Stimulated activated CD8-positive, alpha-beta memory T cell treated with anti-CD3 and anti-CD28 coated beads, Interleukin-7, amount 100 ng/mL, for 1 hour (primary cell): ENCODE data around the gene PHC1.
"Not testable (repeated sequence)": the region's sequence is repeated elsewhere in the genome, so short reads cannot be mapped to it uniquely, and the experiment has no call there.

Experiments used
- DNase-seq, 2 donors: peaks; one replicate each; pipeline ENCODE4 v3.0.0-alpha.2; 2020; ENCODE audit warnings: low read depth in 2 of 2

PHC1 gene

DNA sequence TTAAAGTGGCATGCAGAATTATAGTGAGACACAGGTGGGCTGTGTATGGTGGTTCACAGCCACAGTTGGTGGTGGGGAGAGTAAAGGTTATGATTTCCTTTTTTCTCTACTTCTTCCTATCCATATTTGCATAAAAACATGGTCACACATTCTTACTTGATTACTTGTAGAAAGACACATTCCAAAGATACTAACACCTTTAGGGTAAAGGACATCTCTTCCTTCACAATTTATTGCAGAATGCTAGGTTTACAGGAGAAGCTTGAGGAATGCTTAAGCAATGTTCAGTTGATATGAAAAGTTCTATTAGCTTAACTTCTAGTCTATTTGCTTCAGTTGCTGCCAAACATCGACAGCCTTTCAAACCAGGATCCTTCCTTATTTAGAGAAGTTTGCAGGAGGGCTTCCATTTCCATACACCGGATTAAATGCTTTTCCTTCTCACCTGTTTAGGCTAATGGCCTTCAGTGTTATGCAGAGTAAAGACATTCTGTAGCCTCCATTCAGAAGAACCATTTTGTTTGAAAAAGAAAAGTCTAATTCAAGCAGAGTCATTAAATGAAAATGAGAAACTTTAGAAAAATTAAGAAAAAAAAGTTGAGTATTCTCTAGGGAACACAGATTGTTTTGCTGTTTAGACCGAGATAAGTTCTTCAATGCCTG, 2.6 kb upstream of the PHC1 start:
- no peak for DNase-seq

DNA sequence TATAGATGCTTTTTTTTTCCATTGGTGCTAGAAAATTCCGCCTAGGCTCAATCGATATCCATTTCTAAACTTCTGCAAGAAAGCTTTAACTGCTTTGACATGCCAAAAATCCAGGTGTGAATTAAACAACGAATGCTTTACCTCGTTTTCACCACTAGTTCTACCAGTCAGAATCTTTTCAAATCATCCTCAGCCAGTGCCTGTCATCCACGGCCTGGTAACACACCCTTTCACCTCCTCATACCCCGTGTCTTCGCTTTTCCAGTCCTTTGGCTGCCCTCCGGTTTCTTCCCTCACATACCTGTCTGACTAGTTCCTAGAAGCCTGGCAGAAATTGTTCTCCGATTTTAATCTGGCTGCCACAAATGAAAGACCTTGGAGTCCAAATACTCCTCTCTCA, 1.4 kb upstream of the PHC1 start:
- no peak for DNase-seq

DNA sequence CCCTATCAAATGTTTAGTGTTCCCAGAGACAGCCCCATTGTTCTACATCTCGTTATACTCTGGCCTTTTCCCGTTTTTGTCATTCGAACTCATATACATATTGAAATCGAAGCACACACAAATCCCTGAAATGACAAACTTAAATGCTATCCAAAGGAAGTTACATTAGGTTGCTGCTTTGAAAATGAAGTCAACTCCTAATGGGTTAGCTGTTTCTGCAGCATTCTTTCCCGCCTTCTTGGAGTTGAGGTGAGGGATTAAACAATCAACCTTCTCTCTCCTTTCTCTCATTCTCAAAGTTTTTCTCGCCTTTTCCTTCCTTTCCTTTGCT, 642 bp upstream of the PHC1 start:
- DNase-seq: no peak

DNA sequence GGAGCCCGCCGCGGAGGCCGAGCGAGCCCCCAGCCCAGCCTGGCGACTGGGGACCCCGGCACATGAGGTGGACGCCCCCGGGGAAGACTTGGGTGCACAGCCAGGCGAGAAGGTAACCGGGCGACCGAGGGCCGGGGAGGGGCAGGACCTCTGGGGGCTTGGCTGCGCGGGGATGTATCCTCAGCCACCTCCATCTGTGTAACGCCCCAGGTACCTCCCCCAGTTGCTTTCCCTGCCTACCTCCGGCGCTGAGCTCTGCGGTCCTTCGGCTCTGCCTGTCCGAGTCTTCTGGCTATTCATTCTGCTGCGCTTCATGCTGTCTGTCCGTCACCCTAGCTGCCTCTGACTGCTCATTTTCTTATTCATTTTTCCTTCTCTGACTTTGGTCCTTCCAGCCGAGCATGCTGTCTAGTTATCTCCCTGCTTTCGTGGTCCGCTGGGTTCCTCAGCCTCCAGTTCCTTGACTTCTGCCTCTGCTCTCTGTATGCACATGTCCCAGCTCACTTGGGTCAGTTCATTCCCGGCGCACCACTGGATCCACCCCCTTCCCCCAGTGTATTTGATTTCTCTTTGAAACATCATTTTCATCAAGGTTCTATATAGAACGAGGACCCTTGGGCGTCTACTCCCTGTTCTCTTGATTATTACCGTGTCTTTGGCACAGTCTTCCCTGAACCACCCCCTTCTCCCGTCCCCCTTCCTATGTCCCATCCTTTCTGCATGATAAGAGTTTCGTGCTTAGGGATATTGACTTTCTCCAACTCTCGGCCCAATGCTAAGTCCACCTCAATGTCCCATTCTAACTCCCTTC, 612 bp downstream of the PHC1 start:
- DNase-seq: peak; percentile 24 to 25

DNA sequence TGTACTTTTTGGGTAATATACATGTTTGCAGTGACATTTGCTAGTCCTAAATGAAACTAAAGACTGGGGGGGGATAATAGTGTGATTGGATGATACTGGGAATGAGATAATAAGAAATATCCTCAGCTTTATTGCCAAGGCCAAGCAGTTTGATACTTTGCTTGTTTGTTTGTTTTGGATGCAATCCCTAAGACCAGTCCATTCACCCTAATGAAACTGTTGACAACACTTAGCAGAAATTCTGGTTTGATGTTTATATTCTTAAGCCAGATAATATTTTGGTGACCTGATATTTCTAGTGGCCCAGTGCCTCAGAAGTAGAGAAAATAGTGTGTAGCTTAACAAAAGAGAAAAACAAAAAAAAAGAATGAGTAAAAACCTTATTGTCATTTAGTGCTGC, 1.8 kb downstream of the PHC1 start:
- no peak for DNase-seq

DNA sequence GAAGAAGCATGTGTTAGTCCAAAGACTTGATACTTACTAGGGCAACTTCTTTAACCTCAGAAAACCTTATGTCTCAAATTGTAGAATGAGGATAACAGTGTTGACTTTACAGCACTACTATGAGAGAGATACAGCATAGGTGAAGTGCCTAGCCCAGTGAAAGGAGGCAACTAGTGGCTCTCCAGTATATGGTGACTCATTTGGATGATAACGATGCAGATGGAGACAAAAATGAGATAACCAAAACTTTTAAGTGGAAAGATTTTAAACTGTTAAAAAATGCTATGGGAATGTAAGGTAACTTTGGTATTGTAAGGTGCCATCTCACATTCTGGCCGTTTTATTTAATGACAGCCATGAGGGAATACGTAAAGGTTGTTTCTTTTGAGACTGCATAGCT, 2.7 kb downstream of the PHC1 start:
- no peak for DNase-seq

DNA sequence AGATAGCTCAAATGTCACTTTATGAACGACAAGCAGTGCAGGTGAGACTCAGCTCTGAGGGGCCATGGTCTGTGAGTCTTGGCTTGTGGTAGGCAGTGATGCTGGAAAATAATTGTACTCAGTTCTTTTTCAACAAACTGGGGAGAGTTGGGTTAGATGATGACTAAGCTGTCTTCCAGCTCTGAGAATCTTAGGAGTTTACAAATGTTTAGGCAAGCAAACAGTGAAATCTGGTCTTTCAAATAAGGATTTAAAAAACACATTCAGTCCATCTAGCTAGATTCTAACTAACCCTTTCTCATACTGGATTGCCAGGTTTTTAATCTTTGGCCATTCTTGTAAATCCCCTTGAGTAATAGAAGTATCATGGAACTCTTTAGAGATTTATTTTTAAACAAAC, 3.4 kb downstream of the PHC1 start:
- no peak for DNase-seq

DNA sequence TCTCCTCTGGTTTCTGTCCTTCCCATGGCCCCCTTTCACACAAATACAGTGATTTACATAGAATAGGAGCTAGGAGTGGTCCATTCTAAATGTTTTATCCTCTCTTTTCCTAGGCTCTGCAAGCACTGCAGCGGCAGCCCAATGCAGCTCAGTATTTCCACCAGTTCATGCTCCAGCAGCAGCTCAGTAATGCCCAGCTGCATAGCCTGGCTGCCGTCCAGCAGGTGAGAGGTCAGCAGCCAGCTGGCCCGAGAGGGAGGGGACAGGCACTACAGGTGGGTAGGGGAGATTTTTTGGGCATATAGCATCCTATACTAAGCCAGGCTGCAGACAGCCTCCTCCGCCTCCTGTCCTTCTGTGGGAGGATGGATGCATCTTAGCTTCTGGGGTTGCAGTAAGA, 5.3 kb downstream of the PHC1 start:
- not testable (repeated sequence) for DNase-seq

DNA sequence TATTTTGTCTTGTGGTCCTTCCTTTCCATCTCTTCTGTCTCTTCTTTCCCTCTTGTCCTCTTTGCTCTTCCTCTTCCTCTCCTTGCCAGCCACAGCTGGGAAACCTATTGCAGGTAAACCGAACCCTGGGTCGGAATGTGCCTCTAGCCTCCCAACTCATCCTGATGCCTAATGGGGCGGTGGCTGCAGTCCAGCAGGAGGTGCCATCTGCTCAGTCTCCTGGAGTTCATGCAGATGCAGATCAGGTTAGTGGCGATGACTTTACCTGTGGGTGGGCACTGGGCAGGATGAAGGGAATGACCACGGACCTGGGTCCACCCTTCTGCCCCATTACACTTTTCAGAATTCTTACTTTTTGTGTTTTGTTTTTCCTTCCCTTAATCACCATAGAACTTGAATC, 8.2 kb downstream of the PHC1 start:
- DNase-seq: no peak

DNA sequence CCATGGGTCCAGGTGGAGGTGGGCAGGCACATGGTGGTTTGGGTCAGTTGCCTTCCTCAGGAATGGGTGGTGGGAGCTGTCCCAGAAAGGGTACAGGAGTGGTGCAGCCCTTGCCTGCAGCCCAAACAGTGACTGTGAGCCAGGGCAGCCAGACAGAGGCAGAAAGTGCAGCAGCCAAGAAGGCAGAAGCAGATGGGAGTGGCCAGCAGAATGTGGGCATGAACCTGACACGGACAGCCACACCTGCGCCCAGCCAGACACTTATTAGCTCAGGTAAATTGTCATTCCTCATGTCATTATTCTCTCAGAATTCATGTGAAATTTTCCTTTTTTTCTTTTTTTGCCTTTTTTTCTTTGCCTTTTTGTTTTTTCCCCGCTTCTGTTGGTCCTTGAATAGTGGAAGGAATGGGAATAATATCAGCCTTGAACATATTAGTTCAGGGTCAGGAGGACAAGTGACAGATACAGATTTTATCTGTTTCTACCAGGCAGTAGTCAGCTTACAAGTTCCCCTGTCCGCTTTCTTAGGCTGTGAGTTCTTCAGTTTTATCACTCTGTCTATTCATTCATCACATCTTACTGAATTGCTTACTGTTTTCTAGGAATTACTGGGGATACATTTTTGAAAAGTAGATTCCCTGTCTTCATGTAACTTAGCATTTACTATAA, 16.5 kb downstream of the PHC1 start:
- not testable (repeated sequence) for DNase-seq

DNA sequence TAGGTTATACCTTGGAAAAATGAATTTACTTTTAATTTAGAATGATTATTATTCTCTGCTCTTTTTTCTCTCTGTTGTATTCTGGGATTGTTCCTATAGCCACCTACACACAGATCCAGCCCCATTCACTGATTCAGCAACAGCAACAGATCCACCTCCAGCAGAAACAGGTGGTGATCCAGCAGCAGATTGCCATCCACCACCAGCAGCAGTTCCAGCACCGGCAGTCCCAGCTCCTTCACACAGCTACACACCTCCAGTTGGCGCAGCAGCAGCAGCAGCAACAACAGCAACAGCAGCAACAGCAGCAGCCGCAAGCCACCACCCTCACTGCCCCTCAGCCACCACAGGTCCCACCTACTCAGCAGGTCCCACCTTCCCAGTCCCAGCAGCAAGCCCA, 18.2 kb downstream of the PHC1 start:
- DNase-seq: not testable (repeated sequence)

DNA sequence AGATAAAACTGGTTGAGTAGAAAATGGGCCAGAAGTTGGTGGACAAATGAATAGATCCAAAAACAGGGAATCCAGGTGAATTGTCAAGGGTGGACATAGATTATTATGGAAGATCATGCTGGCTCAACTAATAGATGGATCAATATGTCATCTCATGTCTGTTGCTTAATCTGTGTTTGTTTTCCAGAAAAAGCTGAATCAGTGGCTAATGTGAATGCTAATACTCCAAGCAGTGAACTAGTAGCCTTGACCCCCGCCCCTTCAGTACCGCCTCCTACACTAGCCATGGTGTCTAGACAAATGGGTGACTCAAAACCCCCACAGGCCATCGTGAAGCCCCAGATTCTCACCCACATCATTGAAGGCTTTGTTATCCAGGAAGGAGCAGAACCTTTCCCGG, 19.8 kb downstream of the PHC1 start:
- DNase-seq: not testable (repeated sequence)

DNA sequence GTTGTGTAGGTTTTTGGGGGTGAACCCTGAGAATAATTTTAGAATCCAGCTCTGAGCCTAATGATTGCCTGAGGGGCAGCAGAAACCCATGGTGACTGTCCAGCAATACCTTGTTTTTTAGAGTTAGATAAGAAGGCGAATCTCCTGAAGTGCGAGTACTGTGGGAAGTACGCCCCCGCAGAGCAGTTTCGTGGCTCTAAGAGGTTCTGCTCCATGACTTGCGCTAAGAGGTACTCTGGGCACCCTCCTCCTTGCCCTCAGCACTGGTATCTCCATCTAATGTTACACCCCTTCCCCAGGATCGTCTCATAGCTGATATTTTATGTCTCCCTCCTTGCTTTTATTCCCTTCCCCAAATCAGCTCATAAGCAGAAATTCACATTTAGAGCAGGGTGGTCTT, 22.4 kb downstream of the PHC1 start:
- DNase-seq: no peak

DNA sequence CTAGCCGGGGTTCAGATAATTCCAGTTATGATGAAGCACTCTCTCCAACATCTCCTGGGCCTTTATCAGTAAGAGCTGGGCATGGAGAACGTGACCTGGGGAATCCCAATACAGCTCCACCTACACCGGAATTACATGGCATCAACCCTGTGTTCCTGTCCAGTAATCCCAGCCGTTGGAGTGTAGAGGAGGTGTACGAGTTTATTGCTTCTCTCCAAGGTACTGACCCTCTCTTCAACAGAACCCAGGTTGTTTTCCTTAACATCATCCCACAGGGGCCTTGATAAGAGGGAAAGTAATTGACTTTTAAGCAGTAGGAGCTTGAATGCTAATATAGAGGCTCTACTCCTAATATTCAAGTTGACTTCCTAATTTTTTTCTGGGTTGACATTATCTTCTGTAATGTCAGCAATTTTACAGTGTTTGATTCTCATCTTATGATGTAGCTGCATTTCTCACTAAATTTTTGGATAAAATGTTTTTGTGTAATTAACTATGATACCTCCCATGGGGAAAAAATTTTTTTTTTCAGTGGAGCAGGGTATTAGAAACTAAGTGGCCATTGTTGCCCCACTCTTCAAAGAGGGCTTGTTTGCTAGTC, 23.6 kb downstream of the PHC1 start:
- not testable (repeated sequence) for DNase-seq

DNA sequence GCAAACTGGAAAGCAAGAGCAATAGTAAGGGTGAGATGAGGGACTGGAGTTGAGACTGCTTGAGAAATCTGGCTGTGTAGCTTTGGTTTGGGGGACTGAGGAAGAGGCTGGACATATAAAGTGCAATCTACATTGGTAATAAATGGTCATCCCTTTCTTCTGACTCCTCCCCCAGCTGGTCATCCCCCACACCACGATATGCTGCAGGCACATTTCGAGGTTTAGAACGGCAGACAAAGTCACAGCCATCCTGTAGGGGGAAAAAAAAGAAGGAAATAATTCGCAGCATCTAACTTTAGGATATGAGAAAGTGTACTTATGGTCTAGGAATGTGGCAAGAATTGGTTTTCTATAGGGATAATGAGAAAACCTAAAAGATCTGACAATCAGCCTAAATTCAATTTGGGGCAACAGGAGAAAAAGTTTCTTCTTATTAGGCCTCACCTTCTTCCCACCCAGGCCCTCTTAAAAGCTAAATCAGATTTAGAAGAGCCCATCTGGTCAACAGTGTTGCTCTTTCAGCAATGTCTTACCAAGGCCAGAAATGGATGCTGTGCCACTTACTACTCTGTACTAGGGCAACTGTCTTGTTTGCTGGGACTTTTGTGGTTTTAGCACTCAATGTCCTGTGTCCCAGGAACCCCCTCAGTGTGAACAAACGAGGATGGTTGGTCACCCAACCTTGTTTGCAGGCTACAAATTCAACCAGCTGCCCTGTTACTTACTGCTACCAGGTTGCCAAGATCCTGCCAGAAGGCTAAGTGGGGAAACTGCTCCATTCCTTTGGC, 27.6 kb downstream of the PHC1 start:
- no peak for DNase-seq

DNA sequence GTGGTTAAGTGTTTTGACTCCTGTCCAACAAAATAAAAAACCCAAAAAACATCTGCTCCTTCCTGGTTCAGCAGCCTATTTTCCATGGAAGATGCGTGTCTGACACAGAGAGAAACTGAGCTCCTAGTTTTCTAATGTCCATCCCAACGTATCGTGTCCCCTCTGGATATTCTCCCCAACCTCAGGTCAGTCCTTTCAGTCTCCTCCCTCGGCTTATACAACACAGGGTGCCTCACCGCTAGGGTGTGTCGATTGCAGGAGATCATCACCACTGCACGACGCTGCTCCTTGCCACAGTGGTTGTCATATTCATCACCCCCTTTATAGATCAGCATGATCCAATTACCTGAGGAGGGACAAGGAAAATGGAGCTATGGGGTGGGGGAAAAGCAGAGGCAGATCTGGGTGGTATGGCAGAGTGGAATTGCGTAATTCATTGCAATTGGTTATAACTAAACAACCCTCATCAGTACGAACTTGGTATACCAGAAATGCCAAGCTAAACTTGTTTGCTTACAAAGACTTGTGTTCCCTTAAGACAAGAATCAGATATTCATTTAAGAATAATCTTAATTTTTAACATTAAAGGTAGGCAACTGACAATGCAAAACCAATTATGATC, 29.4 kb downstream of the PHC1 start:
- DNase-seq: no peak

DNA sequence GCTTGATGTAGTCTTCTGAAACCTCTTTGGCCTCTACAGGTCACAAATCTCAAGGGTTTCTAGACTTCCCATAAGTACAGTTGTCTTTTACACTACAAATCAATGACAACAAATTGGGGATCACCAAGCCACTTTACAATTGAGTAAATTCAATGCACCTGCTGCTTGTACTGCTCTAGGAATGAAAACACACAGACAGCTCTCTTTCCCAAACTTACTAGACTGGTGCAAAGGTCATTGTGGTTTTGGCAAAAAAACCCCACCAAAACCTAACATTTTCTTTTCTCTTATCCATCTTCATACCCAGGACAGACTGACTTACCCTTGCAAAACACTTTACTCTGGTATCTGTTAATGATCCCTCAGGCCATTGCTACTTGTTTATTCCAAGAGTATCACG, 32.4 kb downstream of the PHC1 start:
- DNase-seq: no peak

DNA sequence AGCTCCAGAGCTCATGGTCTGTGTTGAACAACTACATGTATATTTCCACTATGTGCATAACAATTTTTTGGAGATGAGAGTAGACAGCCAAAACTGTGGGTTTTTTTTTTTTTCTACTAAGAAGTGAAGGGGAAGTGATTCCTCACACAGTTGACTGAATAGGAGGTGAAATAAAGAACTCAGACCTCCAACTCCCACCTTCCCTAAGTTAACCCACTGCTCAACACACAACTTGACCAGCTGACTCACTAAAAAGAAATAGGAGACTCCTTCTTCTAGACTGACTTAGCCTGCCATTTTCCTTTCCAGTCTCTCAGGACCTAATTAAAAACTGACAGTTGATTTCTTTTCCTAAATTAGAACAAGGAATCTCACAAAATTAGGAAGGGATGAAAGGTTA, 33.4 kb downstream of the PHC1 start:
- DNase-seq: no peak

DNA sequence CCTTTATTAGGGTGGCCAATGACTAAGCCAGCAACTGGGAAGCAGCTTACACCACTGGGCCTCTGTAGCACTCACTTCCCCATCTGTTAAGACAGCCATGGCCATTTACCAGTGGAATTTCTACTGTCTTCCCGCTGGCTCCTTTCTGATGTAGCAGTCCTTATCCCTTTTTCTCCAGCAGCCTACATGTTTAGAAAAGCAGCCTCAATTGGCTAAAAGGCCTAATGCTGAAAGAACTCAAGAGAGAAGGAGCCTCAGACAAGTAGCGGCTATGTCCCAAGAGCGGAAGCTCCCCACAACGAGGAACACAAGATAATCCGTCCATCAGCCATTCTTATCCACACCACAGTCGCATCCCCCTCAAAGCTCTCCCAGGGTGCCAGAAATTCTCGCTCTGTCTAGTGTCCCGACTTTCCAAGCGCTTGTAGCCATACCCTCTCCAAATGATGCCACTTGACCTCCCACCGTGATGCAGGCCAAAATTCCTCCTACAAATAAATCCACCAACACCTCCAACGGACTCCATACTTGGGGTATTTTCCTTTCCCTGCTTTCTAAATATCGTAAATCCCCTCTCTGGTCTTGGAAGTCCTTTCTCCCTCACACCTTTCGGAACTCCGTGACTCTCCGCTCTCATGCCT, 34.5 kb downstream of the PHC1 start:
- no peak for DNase-seq

DNA sequence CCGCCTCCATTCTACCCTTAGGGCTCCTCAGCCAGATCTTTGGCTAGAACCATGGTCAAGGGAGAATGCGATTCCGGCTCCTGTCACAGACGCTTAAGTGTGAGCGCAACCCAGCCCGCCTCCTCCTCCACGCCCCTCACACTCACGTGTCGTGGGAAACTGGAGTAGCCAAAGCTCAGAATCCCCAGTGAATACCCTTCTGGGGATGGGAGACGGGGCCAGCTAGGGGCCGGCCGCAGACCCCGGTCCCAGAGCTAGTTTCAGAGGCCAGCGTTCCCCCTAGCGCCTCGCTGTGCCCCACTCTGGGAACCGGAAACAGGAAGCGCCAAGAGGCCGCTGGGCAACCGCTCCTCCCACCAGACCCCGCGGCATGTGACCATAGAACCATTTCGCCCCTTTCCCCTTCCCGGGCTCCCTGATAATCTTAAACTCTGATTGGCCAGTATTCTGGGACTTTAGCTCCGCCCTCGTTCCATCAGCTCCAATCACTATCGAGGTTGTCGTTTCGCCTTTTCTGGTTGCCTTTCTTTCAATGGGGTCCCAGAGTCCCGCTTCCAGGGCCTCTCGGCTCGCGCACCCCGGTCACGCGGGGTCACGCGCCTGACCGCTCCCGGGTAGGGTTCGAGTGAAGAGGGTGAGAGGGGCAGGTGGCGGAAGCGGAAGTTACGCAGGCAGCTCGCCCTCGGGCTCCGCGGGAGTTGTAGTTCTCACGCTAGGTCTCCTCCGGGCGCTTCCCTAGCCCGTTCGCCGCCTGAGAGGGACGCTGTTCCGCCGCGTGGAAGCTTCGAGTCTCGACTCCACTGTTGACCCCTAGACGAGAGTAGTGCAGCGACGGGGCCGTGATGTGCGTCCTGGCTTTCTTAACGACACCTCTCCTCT, 35.3 kb downstream of the PHC1 start, which contains the start of gene M6PR:
Gene M6PR, minus strand, starts transcription at position 304 of the 879 bp plus-strand sequence. CDS start 3,241 bp downstream, outside the sequence.
- DNase-seq: peak; percentile 69 to 74
